Loucy (cell line): ENCODE results near the gene LHX5.

Source experiments
- H2AFZ ChIP-seq: fragments of 200-600 bp; sonication (generic); 2 replicates; pipeline ENCODE4 v1.6.0; 2016; ENCODE audit warnings: antibody characterized with exemption, mild to moderate bottlenecking, low read length, moderate library complexity
- H3F3A ChIP-seq: fragments of 200-600 bp; 2 replicates; pipeline ENCODE4 v1.6.0; 2016; ENCODE audit warnings: antibody characterized with exemption, low read depth, mild to moderate bottlenecking
- H3K27me3 ChIP-seq: fragments of 200-600 bp; sonication (generic); 2 replicates; pipeline ENCODE4 v1.6.1; 2014; ENCODE audit warnings: low read length, mild to moderate bottlenecking; ENCODE audit not compliant: insufficient read depth, poor library complexity, severe bottlenecking
- H3K36me3 ChIP-seq: fragments of 200-600 bp; sonication (generic); 2 replicates; pipeline ENCODE4 v1.6.1; 2016; ENCODE audit warnings: low read length; ENCODE audit not compliant: insufficient read depth
- H3K4me1 ChIP-seq: fragments of 200-600 bp; sonication (generic); 2 replicates; pipeline ENCODE4 v1.5.1; 2014; ENCODE audit warnings: low read length, mild to moderate bottlenecking; ENCODE audit not compliant: insufficient read depth, poor library complexity, severe bottlenecking
- H3K4me2 ChIP-seq: fragments of 200-600 bp; sonication (generic); 2 replicates; pipeline ENCODE4 v1.6.0; 2014; ENCODE audit warnings: antibody characterized with exemption, low read length, low read depth, mild to moderate bottlenecking; ENCODE audit not compliant: poor library complexity, severe bottlenecking
- H3K4me3 ChIP-seq: fragments of 200-600 bp; sonication (generic); 2 replicates; pipeline ENCODE4 v1.5.1; 2014; ENCODE audit warnings: low read length, mild to moderate bottlenecking, mixed read lengths; ENCODE audit not compliant: poor library complexity, severe bottlenecking
- H3K79me2 ChIP-seq: fragments of 200-600 bp; sonication (generic); 2 replicates; pipeline ENCODE4 v1.6.1; 2014; ENCODE audit warnings: low read length; ENCODE audit not compliant: insufficient read depth
- H3K9ac ChIP-seq: fragments of 200-600 bp; sonication (generic); 2 replicates; pipeline ENCODE4 v1.6.0; 2014; ENCODE audit warnings: mild to moderate bottlenecking, low read depth, low read length, moderate library complexity; ENCODE audit not compliant: poor library complexity, severe bottlenecking
- H3K9me2 ChIP-seq: fragments of 200-600 bp; sonication (generic); replicated peaks from 2 replicates; pipeline ENCODE4 v1.6.1; 2016; ENCODE audit warnings: low read depth, low read length, mixed read lengths
- H3K9me3 ChIP-seq: fragments of 200-600 bp; sonication (generic); 2 replicates; pipeline ENCODE4 v1.6.1; 2014; ENCODE audit warnings: mild to moderate bottlenecking, antibody characterized with exemption, low read length, low read depth; ENCODE audit not compliant: insufficient read depth
- H4K20me1 ChIP-seq: fragments of 200-600 bp; sonication (generic); 2 replicates; pipeline ENCODE4 v1.6.0; 2014; ENCODE audit warnings: antibody characterized with exemption, low read length, mild to moderate bottlenecking; ENCODE audit not compliant: insufficient read depth, poor library complexity, severe bottlenecking
- CTCF ChIP-seq: fragments of 200-600 bp; sonication (generic); conservative IDR thresholded peaks from 2 replicates; pipeline ENCODE4 v1.5.1; 2014; ENCODE audit warnings: mild to moderate bottlenecking, antibody characterized with exemption, low read length
- EZH2phosphoT487 ChIP-seq: fragments of 200-600 bp; IDR thresholded peaks from 2 replicates; pipeline ENCODE4 v1.6.1; 2018; ENCODE audit warnings: antibody characterized with exemption, mild to moderate bottlenecking, moderate library complexity, borderline replicate concordance

LHX5 gene

GRCh38 chr12:113514602-113515001 is 42.9 kb upstream of the LHX5 start:
- H4K20me1 ChIP-seq: no peaks in the 10 kb centered on the region
- H3K27me3 ChIP-seq: no peaks in the 10 kb centered on the region
- H3K4me1 ChIP-seq: no peaks in the 10 kb centered on the region
- no peak overlapping the region for H3K4me2 ChIP-seq
- no peaks in the 10 kb centered on the region for H3K9me2 ChIP-seq
- H3K9ac ChIP-seq: no peak overlapping the region
- H3K79me2 ChIP-seq: no peaks in the 10 kb centered on the region
- no peaks in the 10 kb centered on the region for H3F3A ChIP-seq
- no peak overlapping the region for H3K4me3 ChIP-seq
- no peak for TF ChIP-seq EZH2phosphoT487
- TF ChIP-seq CTCF: no peak
- no peak overlapping the region for H2AFZ ChIP-seq
- no peaks in the 10 kb centered on the region for H3K36me3 ChIP-seq
- no peaks in the 10 kb centered on the region for H3K9me3 ChIP-seq

GRCh38 chr12:113512568-113512967 is 40.9 kb upstream of the LHX5 start:
- Histone ChIP-seq H3F3A (no peaks in the 10 kb centered on the region), H3K36me3 (no peaks in the 10 kb centered on the region), H3K9me2 (no peaks in the 10 kb centered on the region), H3K9ac (no peak overlapping the region), H3K4me3 (no peak overlapping the region), H4K20me1 (no peaks in the 10 kb centered on the region), H2AFZ (no peak overlapping the region), H3K79me2 (no peaks in the 10 kb centered on the region), H3K4me1 (no peaks in the 10 kb centered on the region), H3K4me2 (no peak overlapping the region), H3K27me3 (no peaks in the 10 kb centered on the region), H3K9me3 (no peaks in the 10 kb centered on the region)
- TF ChIP-seq CTCF (no peak), EZH2phosphoT487 (no peak)

- no peak overlapping the region for H2AFZ ChIP-seq
Observed at GRCh38 chr12:113506867-113507266, 35.2 kb upstream of the LHX5 start.

More at GRCh38 chr12:113506867-113507266, 35.2 kb upstream of the LHX5 start:
- Histone ChIP-seq H3K9me3 (no peaks in the 10 kb centered on the region), H3K4me3 (no peak overlapping the region), H3K9me2 (no peaks in the 10 kb centered on the region), H3K36me3 (no peaks in the 10 kb centered on the region), H3K79me2 (no peaks in the 10 kb centered on the region), H3K9ac (no peak overlapping the region), H3K4me2 (no peak overlapping the region), H4K20me1 (no peaks in the 10 kb centered on the region), H3F3A (no peaks in the 10 kb centered on the region), H3K27me3 (no peaks in the 10 kb centered on the region), H3K4me1 (no peaks in the 10 kb centered on the region)
- TF ChIP-seq EZH2phosphoT487 (no peak), CTCF (no peak)
